Activated naive CD4-positive, alpha-beta T cell treated with anti-CD3 and anti-CD28 coated beads, Interleukin-2, amount 50 U/mL, for 72 hours (primary cell): Measurements from ENCODE around the gene MSLN. TPM values are rescaled to one million over a fixed set of nuclear protein-coding genes. Genes with fewer than 3 reads are reported as not detected.
A peak's percentile ranks its signal among the peaks of the same experiment; 100 is the strongest.
"Not testable (repeated sequence)": the region's sequence is repeated elsewhere in the genome, so short reads cannot be mapped to it uniquely, and the experiment has no call there.

Experiments
- ATAC-seq, 2 donors: fragments of 150-1000 bp; cut with Tn5 transposase; 2 replicates each; pipeline ENCODE4 v1.10.0; 2021; ENCODE audit warnings: mild to moderate bottlenecking in 2 of 2, moderate library complexity in 2 of 2
- DNase-seq, 2 donors: peaks; one replicate each; pipeline ENCODE4 v3.0.0; 2021 to 2022; ENCODE audit warnings: low spot score in 2 of 2
- H3K27ac Mint-ChIP-seq, 2 donors: one replicate each; pipeline ENCODE4 v1.8.0; 2022; ENCODE audit warnings: mild to moderate bottlenecking in 2 of 2, mixed read lengths in 2 of 2
- H3K36me3 Mint-ChIP-seq, 2 donors: one replicate each; pipeline ENCODE4 v1.8.0; 2022; ENCODE audit warnings: mixed read lengths in 2 of 2
- H3K9me3 Mint-ChIP-seq, 2 donors: one replicate each; pipeline ENCODE4 v1.8.0; 2022; ENCODE audit warnings: mixed read lengths in 2 of 2
- total RNA-seq, 2 donors: library from RNA; stranded (reverse); gene quantifications; one replicate each; pipeline ENCODE4 v1.2.3, GENCODE V29; 2022

MSLN gene
- total RNA-seq, 2 donors from 2014 or later = not detected

- no peak overlapping the region for H3K27ac Mint-ChIP-seq
- no peak for ATAC-seq
- no peaks in the 10 kb centered on the region for H3K36me3 Mint-ChIP-seq
- no peak for DNase-seq
- H3K9me3 Mint-ChIP-seq = no peaks in the 10 kb centered on the region
Measured at GRCh38 chr16:775236-775796, 14.8 kb downstream of the MSLN start.

- H3K36me3 Mint-ChIP-seq = not testable (repeated sequence)
Measured at GRCh38 chr16:776298-776697, 15.8 kb downstream of the MSLN start.

GRCh38 chr16:776824-777223 is 16.3 kb downstream of the MSLN start:
- DNase-seq (no peak), ATAC-seq (no peak)
- no peak overlapping the region for H3K27ac Mint-ChIP-seq
- H3K9me3 Mint-ChIP-seq = no peaks in the 10 kb centered on the region
- no peaks in the 10 kb centered on the region for H3K36me3 Mint-ChIP-seq

More at GRCh38 chr16:776298-776697, 15.8 kb downstream of the MSLN start:
- H3K27ac Mint-ChIP-seq, DNase-seq, H3K9me3 Mint-ChIP-seq, ATAC-seq: not testable (repeated sequence)

GRCh38 chr16:777826-778225 is 17.3 kb downstream of the MSLN start:
- H3K36me3 Mint-ChIP-seq = no peaks in the 10 kb centered on the region
- ATAC-seq = no peak
- no peak overlapping the region for H3K27ac Mint-ChIP-seq
- H3K9me3 Mint-ChIP-seq = no peaks in the 10 kb centered on the region
- DNase-seq = no peak

GRCh38 chr16:778447-778846 is 17.9 kb downstream of the MSLN start:
- no peak for DNase-seq
- Mint-ChIP-seq H3K9me3 (no peaks in the 10 kb centered on the region), H3K27ac (no peak overlapping the region), H3K36me3 (no peaks in the 10 kb centered on the region)
- peak in 1 of 2 donors; percentile 5 for ATAC-seq

- Mint-ChIP-seq H3K36me3 (no peaks in the 10 kb centered on the region), H3K9me3 (no peaks in the 10 kb centered on the region), H3K27ac (no peak overlapping the region)
- DNase-seq (no peak), ATAC-seq (peak in 1 of 2 donors; percentile 45)
Measured at GRCh38 chr16:778909-779527, 18.5 kb downstream of the MSLN start.

- no peak overlapping the region for H3K27ac Mint-ChIP-seq
- no peaks in the 10 kb centered on the region for H3K36me3 Mint-ChIP-seq
- H3K9me3 Mint-ChIP-seq = no peaks in the 10 kb centered on the region
- ATAC-seq (no peak), DNase-seq (no peak)
Measured at GRCh38 chr16:779561-779960, 19.0 kb downstream of the MSLN start.

GRCh38 chr16:780296-780695 is 19.8 kb downstream of the MSLN start:
- no peaks in the 10 kb centered on the region for H3K9me3 Mint-ChIP-seq

GRCh38 chr16:781346-782010 is 20.9 kb downstream of the MSLN start:
- ATAC-seq = no peak
- H3K36me3 Mint-ChIP-seq = no peaks in the 10 kb centered on the region
- no peaks in the 10 kb centered on the region for H3K9me3 Mint-ChIP-seq
- DNase-seq = no peak
- no peak overlapping the region for H3K27ac Mint-ChIP-seq

More at GRCh38 chr16:780296-780695, 19.8 kb downstream of the MSLN start:
- DNase-seq = no peak
- no peak overlapping the region for H3K27ac Mint-ChIP-seq
- no peaks in the 10 kb centered on the region for H3K36me3 Mint-ChIP-seq
- ATAC-seq = no peak

GRCh38 chr16:782258-782657 is 21.7 kb downstream of the MSLN start:
- no peak for ATAC-seq
- DNase-seq = no peak
- Mint-ChIP-seq H3K36me3 (no peaks in the 10 kb centered on the region), H3K27ac (no peak overlapping the region), H3K9me3 (no peaks in the 10 kb centered on the region)

GRCh38 chr16:782766-783403 is 22.4 kb downstream of the MSLN start:
- no peak overlapping the region for H3K27ac Mint-ChIP-seq
- no peaks in the 10 kb centered on the region for H3K9me3 Mint-ChIP-seq
- ATAC-seq (no peak), DNase-seq (no peak)
- H3K36me3 Mint-ChIP-seq = no peaks in the 10 kb centered on the region

- Mint-ChIP-seq H3K9me3 (no peaks in the 10 kb centered on the region), H3K36me3 (no peaks in the 10 kb centered on the region), H3K27ac (no peak overlapping the region)
- no peak for ATAC-seq
- DNase-seq = no peak
Measured at GRCh38 chr16:783404-784161, 23.0 kb downstream of the MSLN start.

GRCh38 chr16:784431-784830 is 23.9 kb downstream of the MSLN start:
- Mint-ChIP-seq H3K36me3 (no peaks in the 10 kb centered on the region), H3K27ac (no peak overlapping the region), H3K9me3 (no peaks in the 10 kb centered on the region)
- DNase-seq (no peak), ATAC-seq (no peak)

- H3K9me3 Mint-ChIP-seq = no peaks in the 10 kb centered on the region
- DNase-seq (peak; percentile 72 to 90), ATAC-seq (peak; percentile 15 to 44)
- H3K36me3 Mint-ChIP-seq = peaks cover under 1 to 2% of the 10 kb centered on the region in 2 donors
- H3K27ac Mint-ChIP-seq = no peak overlapping the region
Measured at GRCh38 chr16:785563-786535, 25.3 kb downstream of the MSLN start.

- peak overlapping the region; percentile 60 to 84 for H3K27ac Mint-ChIP-seq
- H3K36me3 Mint-ChIP-seq = peaks cover 11 to 13% of the 10 kb centered on the region in 2 donors
- DNase-seq (no peak), ATAC-seq (no peak)
- H3K9me3 Mint-ChIP-seq = no peaks in the 10 kb centered on the region
Measured at GRCh38 chr16:787321-787966, 26.9 kb downstream of the MSLN start.
